Endodermal cell (in vitro differentiated cells): ENCODE results near the gene BLOC1S2. TPM values are rescaled to one million over a fixed set of nuclear protein-coding genes. Genes with fewer than 3 reads are reported as not detected.

Experiments
- DNase-seq: peaks from one replicate; pipeline ENCODE4 v3.0.0-alpha.2; 2017
- H3K27ac ChIP-seq: 2 replicates; pipeline ENCODE4 v1.5.1; 2013; ENCODE audit warnings: mild to moderate bottlenecking, low read depth, low read length, moderate library complexity
- H3K27me3 ChIP-seq: 2 replicates; pipeline ENCODE4 v1.6.1; 2013; ENCODE audit warnings: mild to moderate bottlenecking, low read length, moderate library complexity; ENCODE audit not compliant: insufficient read depth, control insufficient read depth, poor library complexity, severe bottlenecking
- H3K36me3 ChIP-seq: 2 replicates; pipeline ENCODE4 v1.7.0; 2013; ENCODE audit warnings: mild to moderate bottlenecking, low read length, moderate library complexity; ENCODE audit not compliant: control insufficient read depth, insufficient read depth
- H3K4me1 ChIP-seq: one replicate; pipeline ENCODE4 v1.7.0; 2013; ENCODE audit warnings: low read length; ENCODE audit not compliant: control insufficient read depth, insufficient read depth
- H3K4me3 ChIP-seq: 2 replicates; pipeline ENCODE4 v1.5.1; 2013; ENCODE audit warnings: mild to moderate bottlenecking, low read length, moderate library complexity
- H3K9ac ChIP-seq: 2 replicates; pipeline ENCODE4 v1.6.1; 2013; ENCODE audit warnings: mild to moderate bottlenecking, low read length, moderate library complexity; ENCODE audit not compliant: poor library complexity, severe bottlenecking; ENCODE audit errors: extremely low read depth
- H3K9me3 ChIP-seq: 2 replicates; pipeline ENCODE4 v1.6.1; 2013; ENCODE audit warnings: mild to moderate bottlenecking, low read length, moderate library complexity; ENCODE audit not compliant: control insufficient read depth
- H3K27ac Mint-ChIP-seq: 2 replicates; pipeline ENCODE4 v1.8.0; 2020; ENCODE audit warnings: mixed read lengths
- H3K27me3 Mint-ChIP-seq: 2 replicates; pipeline ENCODE4 v1.8.0; 2021; ENCODE audit warnings: mild to moderate bottlenecking, mixed read lengths; ENCODE audit not compliant: insufficient read depth
- H3K36me3 Mint-ChIP-seq: 2 replicates; pipeline ENCODE4 v1.8.0; 2020; ENCODE audit warnings: low read depth, mixed read lengths
- H3K4me1 Mint-ChIP-seq: 2 replicates; pipeline ENCODE4 v1.8.0; 2020; ENCODE audit warnings: mixed read lengths
- H3K4me3 Mint-ChIP-seq: 2 replicates; pipeline ENCODE4 v1.8.0; 2020; ENCODE audit warnings: mild to moderate bottlenecking, moderate library complexity, mixed read lengths
- H3K9me3 Mint-ChIP-seq: 2 replicates; pipeline ENCODE4 v1.8.0; 2020; ENCODE audit warnings: mild to moderate bottlenecking, mixed read lengths
- CTCF ChIP-seq: fragments of 200-600 bp; sonication (generic); conservative IDR thresholded peaks from 2 replicates; pipeline ENCODE4 v1.5.0; 2021; ENCODE audit warnings: antibody characterized with exemption, mild to moderate bottlenecking
- WGBS, 2 experiments: methylation state at CpG; one replicate each; pipeline versions ENCODE4 v1.1.5 to v1.1.7; 2013; ENCODE audit warnings: missing lambda C conversion rate in 2 of 2, mixed read lengths in 1 of 2; ENCODE audit not compliant: insufficient coverage in 1 of 2, insufficient read length in 1 of 2; 5-methylcytosine and 5-hydroxymethylcytosine counted together
- total RNA-seq, 2 donors: library from RNA; stranded (reverse); fragmentation: NEBNext Ultra II Directional in 1 of 2; extraction: Animal tissue kit (Norgen Biotek cat#: 25700) in 1 of 2; gene quantifications; 2 replicates in 1 of 2; 3 replicates in 1 of 2; pipeline ENCODE4 v1.2.1, GENCODE V29; 2021

The BLOC1S2 gene
- total RNA-seq, 2 donors from 2014 or later: 25.5 to 26.0 TPM

- Histone ChIP-seq H3K4me1 (no peaks in the 10 kb centered on the region), H3K9me3 (no peaks in the 10 kb centered on the region), H3K4me3 (no peak overlapping the region), H3K27me3 (no peaks in the 10 kb centered on the region), H3K27ac (no peak overlapping the region), H3K36me3 (peaks cover 71% of the 10 kb centered on the region), H3K9ac (no peak overlapping the region)
- Mint-ChIP-seq H3K36me3 (peaks cover 66% of the 10 kb centered on the region), H3K4me1 (no peaks in the 10 kb centered on the region), H3K27me3 (no peaks in the 10 kb centered on the region), H3K27ac (no peak overlapping the region), H3K9me3 (no peaks in the 10 kb centered on the region), H3K4me3 (no peak overlapping the region)
- DNase-seq: no peak
- no peak for TF ChIP-seq CTCF
- WGBS, 2 experiments: 92 to 100% methylated on average over 5 to 7 of the region's 7 CpGs
These were observed 37.7 kb downstream of the BLOC1S2 start for GRCh38 chr10:100248820-100249219.

GRCh38 chr10:100245484-100246220, 40.8 kb downstream of the BLOC1S2 start:
- Mint-ChIP-seq H3K27me3 (no peaks in the 10 kb centered on the region), H3K4me3 (no peak overlapping the region)

GRCh38 chr10:100239851-100240250, 46.6 kb downstream of the BLOC1S2 start:
- H3K27ac ChIP-seq: no peak overlapping the region
- no peak for DNase-seq
- 100% methylated on average over 2 of the region's 3 CpGs for WGBS, 2 experiments
- H3K36me3 ChIP-seq: peaks cover 79% of the 10 kb centered on the region
- H3K27me3 Mint-ChIP-seq: no peaks in the 10 kb centered on the region
- H3K9me3 ChIP-seq: no peaks in the 10 kb centered on the region
- H3K4me1 ChIP-seq: no peaks in the 10 kb centered on the region
- peaks cover 4% of the 10 kb centered on the region for H3K4me1 Mint-ChIP-seq
- peaks cover 66% of the 10 kb centered on the region for H3K36me3 Mint-ChIP-seq
- TF ChIP-seq CTCF: no peak
- H3K27me3 ChIP-seq: no peaks in the 10 kb centered on the region
- H3K4me3 Mint-ChIP-seq: no peak overlapping the region
- H3K9ac ChIP-seq: no peak overlapping the region
- H3K9me3 Mint-ChIP-seq: no peaks in the 10 kb centered on the region
- no peak overlapping the region for H3K27ac Mint-ChIP-seq
- H3K4me3 ChIP-seq: no peak overlapping the region

More at GRCh38 chr10:100245484-100246220, 40.8 kb downstream of the BLOC1S2 start:
- no peak overlapping the region for H3K9ac ChIP-seq
- H3K9me3 ChIP-seq: no peaks in the 10 kb centered on the region
- no peak overlapping the region for H3K27ac Mint-ChIP-seq
- WGBS, 2 experiments: 91 to 95% methylated on average over 4 to 5 of the region's 5 CpGs
- no peak overlapping the region for H3K4me3 ChIP-seq
- peaks cover under 1% of the 10 kb centered on the region for H3K4me1 Mint-ChIP-seq
- peaks cover 69% of the 10 kb centered on the region for H3K36me3 Mint-ChIP-seq
- no peak for DNase-seq
- H3K27me3 ChIP-seq: no peaks in the 10 kb centered on the region
- H3K27ac ChIP-seq: no peak overlapping the region
- H3K36me3 ChIP-seq: peaks cover 70% of the 10 kb centered on the region
- no peak for TF ChIP-seq CTCF
- no peaks in the 10 kb centered on the region for H3K9me3 Mint-ChIP-seq
- no peaks in the 10 kb centered on the region for H3K4me1 ChIP-seq
